NB4 (cell line): Measurements from ENCODE around the gene KIF13A.
"Not testable (repeated sequence)": the region's sequence is repeated elsewhere in the genome, so short reads cannot be mapped to it uniquely, and the experiment has no call there.

Source experiments
- DNase-seq: peaks from one replicate; pipeline ENCODE4 v3.0.0; 2010; ENCODE audit warnings: low read depth
- H3K4me3 ChIP-seq: one replicate; pipeline ENCODE4 v1.5.1; 2011; ENCODE audit warnings: mild to moderate bottlenecking, low read depth, low read length, moderate library complexity
- CTCF ChIP-seq: IDR thresholded peaks from one replicate; pipeline ENCODE4 v1.5.1; 2012; ENCODE audit warnings: low read depth, low read length
- MAX ChIP-seq: IDR thresholded peaks from 2 replicates; pipeline ENCODE4 v1.6.1; 2011; ENCODE audit warnings: low read depth, low read length
- MYC ChIP-seq: IDR thresholded peaks from 2 replicates; pipeline ENCODE4 v1.6.1; 2011; ENCODE audit warnings: low read depth, low read length
- POLR2A ChIP-seq: IDR thresholded peaks from 2 replicates; pipeline ENCODE4 v1.6.1; 2011; ENCODE audit warnings: mild to moderate bottlenecking; ENCODE audit not compliant: insufficient read length; ENCODE audit errors: extremely low read depth

Gene KIF13A

DNA sequence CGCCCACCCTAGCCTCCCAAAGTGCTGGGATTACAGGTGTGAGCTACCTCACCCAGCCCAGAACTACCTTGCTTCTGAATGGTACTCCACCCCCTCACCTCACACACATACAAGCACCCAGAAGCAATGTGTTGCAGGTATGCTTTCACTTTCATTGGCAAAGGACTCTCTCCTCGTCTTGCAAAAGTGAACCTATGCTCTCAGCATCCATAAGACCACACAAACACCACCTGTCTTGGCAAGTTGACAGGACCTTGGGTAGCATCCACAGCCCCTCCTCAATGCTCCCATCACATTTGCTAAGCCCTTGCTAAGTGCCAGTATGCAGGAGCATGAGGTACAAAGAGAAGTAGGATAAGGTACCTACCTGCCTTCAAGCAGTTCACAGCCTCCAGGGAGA, 3.7 kb downstream of the KIF13A start:
- DNase-seq: no peak
- H3K4me3 ChIP-seq: no peak overlapping the region
- TF ChIP-seq POLR2A (no peak), CTCF (no peak), MYC (no peak), MAX (no peak)

GRCh38 chr6:17980329-17980728, 7.1 kb downstream of the KIF13A start:
- TF ChIP-seq POLR2A (no peak), MYC (no peak), MAX (no peak), CTCF (no peak)
- no peak for DNase-seq
- no peak overlapping the region for H3K4me3 ChIP-seq

DNA sequence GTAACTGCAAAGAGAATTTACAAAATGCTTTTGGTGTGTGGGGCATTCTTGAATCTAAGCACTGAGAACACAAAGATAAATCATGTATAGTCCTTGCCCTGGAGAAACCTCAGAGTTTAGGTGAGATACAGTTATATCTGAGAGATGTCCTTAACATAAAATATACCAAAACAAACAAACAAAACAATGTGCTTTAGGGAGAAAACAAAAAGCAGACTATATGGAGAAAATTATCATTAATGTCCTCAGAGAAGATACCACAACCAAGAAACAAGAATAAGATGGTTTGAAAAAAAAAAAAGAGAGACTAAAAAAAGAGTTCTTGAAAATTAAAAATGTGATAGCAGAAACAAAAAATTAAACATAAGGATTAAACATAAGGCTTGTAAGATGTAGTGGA, 8.0 kb downstream of the KIF13A start:
- DNase-seq: no peak
- TF ChIP-seq POLR2A (no peak), MYC (no peak), MAX (no peak), CTCF (no peak)
- H3K4me3 ChIP-seq: no peak overlapping the region

GRCh38 chr6:17976258-17976657, 11.2 kb downstream of the KIF13A start:
- DNase-seq, H3K4me3 ChIP-seq: not testable (repeated sequence)

GRCh38 chr6:17974570-17975368, 12.7 kb downstream of the KIF13A start:
- no peak overlapping the region for H3K4me3 ChIP-seq
- DNase-seq: no peak
- TF ChIP-seq MYC (no peak), CTCF (no peak), POLR2A (no peak), MAX (no peak)

DNA sequence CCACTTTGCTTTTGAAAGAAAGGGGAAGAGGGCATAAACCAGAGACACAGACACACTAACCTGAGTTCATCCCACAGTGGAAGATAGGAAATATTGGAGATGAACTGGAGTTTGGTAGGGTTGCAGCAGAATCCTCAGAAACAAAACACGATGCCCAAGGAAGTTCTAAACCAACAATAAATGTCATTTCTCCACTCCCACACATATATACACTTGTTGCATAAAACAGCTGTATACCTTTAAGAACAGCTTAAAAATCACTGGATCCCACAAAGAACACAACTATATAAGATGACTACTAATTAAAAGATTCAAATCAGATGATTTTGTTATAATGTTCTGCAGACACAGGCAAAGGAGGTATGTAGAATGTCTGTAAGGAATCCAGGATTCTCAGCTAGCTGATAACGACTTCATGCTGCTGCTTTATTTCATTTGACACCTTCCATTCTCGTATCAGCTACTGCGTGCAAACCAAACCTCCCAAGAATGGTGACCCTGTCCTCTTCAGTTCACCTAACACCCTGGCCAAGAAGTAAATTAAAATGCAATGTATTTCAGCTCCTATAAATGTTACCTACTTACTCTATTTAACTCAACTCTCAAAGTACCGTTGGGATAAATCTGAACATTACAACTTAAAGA, 14.3 kb downstream of the KIF13A start:
- no peak for TF ChIP-seq MYC
- TF ChIP-seq CTCF: no peak
- TF ChIP-seq MAX: no peak
- TF ChIP-seq POLR2A: no peak

More for the DNA sequence above, 14.3 kb downstream of the KIF13A start:
- DNase-seq: no peak
- H3K4me3 ChIP-seq: no peak overlapping the region
